ENCODE measurements around the gene FKBP1B.

GRCh38 chr2:24104110-24104650 lies 54.6 kb downstream of the FKBP1B start:
- TF ChIP-seq EP300 (IDR thresholded peaks at IDR 0.05; ENCODE audit: low read depth) (no peak), CTCF (IDR thresholded peaks at IDR 0.05) (no peak), POLR2AphosphoS5 (IDR thresholded peaks at IDR 0.05) (no peak)
